Muscle layer of duodenum (tissue), 2 donors: ENCODE measurements around the gene METTL8.

ENCODE experiments used
- H3K27ac ChIP-seq: one replicate; pipeline ENCODE4 v1.7.0; 2013; ENCODE audit warnings: mild to moderate bottlenecking, low read length
- H3K27me3 ChIP-seq: one replicate; pipeline ENCODE4 v1.7.0; 2013; ENCODE audit warnings: low read depth, mild to moderate bottlenecking, control low read depth, low read length
- H3K36me3 ChIP-seq, 2 donors: one replicate each; pipeline ENCODE4 v1.7.0; 2013; ENCODE audit warnings: low read length in 2 of 2, control low read depth in 1 of 2, mild to moderate bottlenecking in 1 of 2; ENCODE audit not compliant: insufficient read depth in 2 of 2, control insufficient read depth in 1 of 2
- H3K4me1 ChIP-seq, 2 donors: one replicate each; pipeline ENCODE4 v1.7.0; 2013; ENCODE audit warnings: low read length in 2 of 2, mild to moderate bottlenecking in 2 of 2, control low read depth in 1 of 2, moderate library complexity in 1 of 2; ENCODE audit not compliant: insufficient read depth in 2 of 2, control insufficient read depth in 1 of 2
- H3K4me3 ChIP-seq, 2 donors: one replicate each; pipeline ENCODE4 v1.7.0; 2013; ENCODE audit warnings: low read length in 2 of 2, low read depth in 1 of 2, mild to moderate bottlenecking in 1 of 2
- H3K9me3 ChIP-seq, 2 donors: one replicate each; pipeline ENCODE4 v1.7.0; 2013; ENCODE audit warnings: low read length in 2 of 2, control low read depth in 1 of 2, mild to moderate bottlenecking in 1 of 2; ENCODE audit not compliant: control insufficient read depth in 1 of 2
- donor health status: healthy.

The METTL8 gene

GRCh38 chr2:171341394-171342066, 92.3 kb downstream of the METTL8 start:
- no peaks in the 10 kb centered on the region for H3K36me3 ChIP-seq
- H3K27me3 ChIP-seq: no peaks in the 10 kb centered on the region
- H3K27ac ChIP-seq: no peak overlapping the region
- H3K4me3 ChIP-seq: no peak overlapping the region
- no peaks in the 10 kb centered on the region for H3K9me3 ChIP-seq
- H3K4me1 ChIP-seq: no peaks in the 10 kb centered on the region

DNA sequence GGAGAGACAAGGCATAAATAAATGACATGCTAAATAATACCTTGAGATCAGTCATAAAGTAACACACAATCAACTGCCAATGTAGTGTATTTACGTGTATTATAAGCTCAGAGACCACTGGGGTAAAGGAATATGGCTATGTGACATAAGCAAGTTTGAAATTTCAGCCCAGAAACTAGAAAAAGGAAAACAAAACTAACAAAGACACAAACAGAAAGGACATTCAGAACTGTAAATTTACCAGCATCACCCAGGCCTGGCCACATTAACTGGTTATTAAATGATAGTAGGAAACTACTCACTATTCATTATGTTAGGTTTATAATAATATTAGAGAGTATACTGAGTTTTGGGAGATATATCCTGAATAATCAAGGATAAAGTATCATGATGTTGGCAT, 98.8 kb downstream of the METTL8 start:
- H3K9me3 ChIP-seq: no peaks in the 10 kb centered on the region
- H3K4me1 ChIP-seq: no peaks in the 10 kb centered on the region
- H3K4me3 ChIP-seq: no peak overlapping the region
- no peaks in the 10 kb centered on the region for H3K36me3 ChIP-seq
- no peaks in the 10 kb centered on the region for H3K27me3 ChIP-seq
- H3K27ac ChIP-seq: no peak overlapping the region

DNA sequence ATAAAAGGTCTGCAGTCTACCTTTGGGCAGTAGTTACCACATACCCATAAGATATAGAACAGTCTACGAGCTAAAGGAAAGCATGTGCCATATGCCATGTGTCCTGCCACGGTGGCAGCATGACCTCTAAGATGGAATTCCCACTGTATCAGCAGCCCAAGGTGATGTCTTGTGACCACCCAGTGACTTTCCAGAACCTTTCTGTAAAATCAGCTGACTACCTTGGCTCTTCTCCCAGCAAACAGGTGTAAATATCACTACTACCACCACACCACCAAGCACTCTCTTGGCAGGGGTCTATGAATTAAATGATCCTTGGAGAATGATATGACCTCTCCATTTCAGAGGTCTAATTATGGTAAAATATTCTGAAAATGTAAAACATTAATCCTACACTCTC, 99.6 kb downstream of the METTL8 start:
- Histone ChIP-seq H3K4me1 (no peaks in the 10 kb centered on the region), H3K27ac (no peak overlapping the region), H3K4me3 (no peak overlapping the region), H3K27me3 (no peaks in the 10 kb centered on the region), H3K36me3 (no peaks in the 10 kb centered on the region), H3K9me3 (no peaks in the 10 kb centered on the region)

GRCh38 chr2:171330155-171330956, 103.4 kb downstream of the METTL8 start:
- Histone ChIP-seq H3K36me3 (no peaks in the 10 kb centered on the region), H3K27me3 (no peaks in the 10 kb centered on the region), H3K9me3 (no peaks in the 10 kb centered on the region), H3K27ac (no peak overlapping the region), H3K4me3 (no peak overlapping the region), H3K4me1 (no peaks in the 10 kb centered on the region)

DNA sequence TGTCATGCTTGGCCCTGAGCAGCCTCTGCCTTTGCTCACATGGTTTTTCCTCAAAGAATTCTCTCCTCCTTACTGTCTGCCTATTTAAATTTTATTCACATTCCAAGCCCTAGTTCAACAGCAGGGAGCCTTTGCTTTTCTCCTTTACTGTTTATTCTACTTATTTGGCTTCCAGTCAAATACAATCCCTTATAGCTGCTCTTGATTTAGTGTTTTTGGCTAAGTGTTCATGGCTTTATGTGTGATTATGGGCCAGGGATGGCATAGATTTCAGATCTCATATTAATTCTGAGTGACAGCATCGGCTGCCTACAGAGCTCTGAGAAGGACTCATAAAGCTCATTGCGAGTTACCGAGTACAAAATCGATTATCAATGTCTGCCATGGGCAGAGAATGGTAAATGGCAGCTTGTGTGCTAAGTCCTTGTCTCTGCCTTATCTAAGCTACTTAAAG, 106.7 kb downstream of the METTL8 start:
- peaks cover 0 to 4% of the 10 kb centered on the region in 2 donors for H3K36me3 ChIP-seq
- no peak overlapping the region for H3K4me3 ChIP-seq
- H3K27ac ChIP-seq: no peak overlapping the region
- no peaks in the 10 kb centered on the region for H3K27me3 ChIP-seq
- no peaks in the 10 kb centered on the region for H3K4me1 ChIP-seq
- no peaks in the 10 kb centered on the region for H3K9me3 ChIP-seq

DNA sequence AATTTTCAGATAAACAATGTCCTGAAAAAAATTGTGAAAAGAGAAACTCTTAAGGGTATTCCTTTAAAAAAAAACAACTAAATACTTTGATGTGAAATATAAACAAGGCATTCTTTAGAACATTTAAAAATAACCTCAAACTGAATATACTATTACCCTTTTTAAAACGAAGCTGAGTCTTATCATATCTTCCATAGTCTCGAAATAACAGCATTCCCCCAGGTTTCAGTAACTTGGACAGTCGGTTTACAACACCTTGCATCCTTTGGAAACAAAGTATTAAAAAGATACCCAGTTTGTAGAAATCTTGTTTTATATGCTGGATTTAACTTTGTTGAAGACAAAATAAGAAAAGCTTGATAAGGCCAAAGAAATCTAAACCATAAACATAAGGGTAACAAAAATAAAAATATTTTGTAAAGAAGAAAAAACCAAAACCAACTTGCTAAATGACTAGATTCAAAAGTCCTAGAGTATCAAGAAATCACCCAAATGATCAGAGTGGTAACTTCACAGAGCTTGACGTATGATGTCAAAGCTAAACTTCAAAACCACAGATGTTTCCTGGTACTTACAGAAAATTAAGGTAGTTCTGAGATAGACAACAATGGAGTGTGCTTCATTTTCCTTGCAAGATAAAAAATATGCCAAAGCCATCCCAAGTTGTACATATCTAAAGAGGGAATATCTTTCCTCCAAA, 107.8 kb downstream of the METTL8 start:
- H3K27me3 ChIP-seq: no peaks in the 10 kb centered on the region
- H3K4me1 ChIP-seq: no peaks in the 10 kb centered on the region
- no peaks in the 10 kb centered on the region for H3K9me3 ChIP-seq
- no peak overlapping the region for H3K27ac ChIP-seq
- H3K4me3 ChIP-seq: no peak overlapping the region
- H3K36me3 ChIP-seq: peaks cover 0 to 4% of the 10 kb centered on the region in 2 donors

DNA sequence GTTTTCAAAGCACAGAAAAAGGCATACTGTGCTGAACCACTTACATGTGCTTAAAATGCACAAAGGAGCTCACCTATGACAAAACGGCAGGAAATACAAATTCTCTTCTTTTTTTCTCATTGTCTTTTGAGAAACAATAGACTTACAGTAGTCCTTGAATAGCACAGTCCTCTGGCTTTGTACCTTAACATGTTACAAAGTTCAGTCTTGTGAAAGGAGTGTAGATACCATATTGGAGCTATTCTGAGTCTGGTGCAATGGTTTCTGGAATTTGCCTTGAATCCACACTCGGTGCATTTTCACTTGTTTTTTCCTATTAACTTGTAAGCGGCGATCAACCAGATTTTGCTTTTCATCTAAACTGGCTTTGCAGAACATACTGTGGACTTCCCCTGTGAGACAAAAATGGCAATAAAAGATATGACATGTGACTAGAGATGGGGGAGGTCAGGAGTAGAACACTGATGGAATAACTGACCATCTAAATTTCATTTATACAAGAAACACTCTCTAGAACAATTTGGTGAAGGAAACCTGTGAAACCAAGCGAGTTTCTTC, 109.7 kb downstream of the METTL8 start:
- Histone ChIP-seq H3K27ac (no peak overlapping the region), H3K36me3 (peaks cover 0 to 4% of the 10 kb centered on the region in 2 donors), H3K9me3 (no peaks in the 10 kb centered on the region), H3K4me3 (no peak overlapping the region), H3K27me3 (no peaks in the 10 kb centered on the region), H3K4me1 (peaks cover 0 to 6% of the 10 kb centered on the region in 2 donors)

- H3K27ac ChIP-seq: no peak overlapping the region
- H3K4me3 ChIP-seq: no peak overlapping the region
- no peaks in the 10 kb centered on the region for H3K27me3 ChIP-seq
- peaks cover 0 to 17% of the 10 kb centered on the region in 2 donors for H3K4me1 ChIP-seq
- H3K9me3 ChIP-seq: no peaks in the 10 kb centered on the region
- peaks cover 0 to 4% of the 10 kb centered on the region in 2 donors for H3K36me3 ChIP-seq
These were observed 110.9 kb downstream of the METTL8 start for GRCh38 chr2:171322928-171323327.

DNA sequence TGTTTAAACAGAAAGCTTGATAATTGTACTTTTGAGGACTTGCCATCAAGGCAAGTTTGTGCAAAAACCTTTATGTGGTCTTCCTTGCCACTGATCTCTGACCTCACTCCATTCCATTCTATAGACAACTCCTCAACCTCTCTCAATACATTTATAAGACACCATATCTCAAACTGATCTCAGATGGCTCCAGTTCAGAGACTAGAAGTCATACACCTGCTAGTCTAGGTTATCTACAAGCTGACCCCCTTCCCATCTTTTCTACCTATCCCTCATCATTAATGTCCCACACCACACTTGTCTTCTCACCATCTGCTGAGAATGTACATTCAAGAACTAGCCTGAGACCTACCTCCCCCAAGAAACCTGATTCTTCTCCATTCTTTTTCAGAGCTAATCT, 113.1 kb downstream of the METTL8 start:
- H3K27ac ChIP-seq: no peak overlapping the region
- H3K27me3 ChIP-seq: no peaks in the 10 kb centered on the region
- peaks cover 6 to 34% of the 10 kb centered on the region in 2 donors for H3K4me1 ChIP-seq
- H3K9me3 ChIP-seq: no peaks in the 10 kb centered on the region
- peaks cover 0 to 4% of the 10 kb centered on the region in 2 donors for H3K36me3 ChIP-seq
- H3K4me3 ChIP-seq: no peak overlapping the region

GRCh38 chr2:171320208-171320621, 113.6 kb downstream of the METTL8 start:
- no peak overlapping the region for H3K27ac ChIP-seq

More at GRCh38 chr2:171320208-171320621, 113.6 kb downstream of the METTL8 start:
- peaks cover 6 to 34% of the 10 kb centered on the region in 2 donors for H3K4me1 ChIP-seq
- no peaks in the 10 kb centered on the region for H3K9me3 ChIP-seq
- H3K4me3 ChIP-seq: no peak overlapping the region
- no peaks in the 10 kb centered on the region for H3K27me3 ChIP-seq
- peaks cover 0 to 4% of the 10 kb centered on the region in 2 donors for H3K36me3 ChIP-seq
